Activated T-cell treated with anti-CD3 and anti-CD28 coated beads, Interleukin-2, amount 50 U/mL, for 4 hours (primary cell): ENCODE measurements around the gene CHRNA4. TPM values are rescaled to one million over a fixed set of nuclear protein-coding genes. Genes with fewer than 3 reads are reported as not detected.
"Not testable (repeated sequence)": the region's sequence is repeated elsewhere in the genome, so short reads cannot be mapped to it uniquely, and the experiment has no call there.

Experiments
- ATAC-seq, 2 donors: fragments of 200-7000 bp; cut with Tn5 transposase; one replicate each; pipeline ENCODE4 v1.10.0; 2021
- DNase-seq: peaks from one replicate; pipeline ENCODE4 v3.0.0-alpha.2; 2020
- H3K27me3 Mint-ChIP-seq: one replicate; pipeline ENCODE4 v1.8.0; 2021; ENCODE audit warnings: low read depth, mixed read lengths
- H3K36me3 Mint-ChIP-seq: one replicate; pipeline ENCODE4 v1.8.0; 2022; ENCODE audit warnings: mixed read lengths; ENCODE audit not compliant: insufficient read depth
- H3K4me1 Mint-ChIP-seq: one replicate; pipeline ENCODE4 v1.8.0; 2021; ENCODE audit warnings: low read depth, mixed read lengths
- H3K4me3 Mint-ChIP-seq: one replicate; pipeline ENCODE4 v1.8.0; 2021; ENCODE audit warnings: mild to moderate bottlenecking, moderate library complexity, mixed read lengths
- H3K9me3 Mint-ChIP-seq: one replicate; pipeline ENCODE4 v1.8.0; 2021; ENCODE audit warnings: mixed read lengths
- total RNA-seq, 3 donors: library from RNA; stranded (reverse); gene quantifications; one replicate each; pipeline ENCODE4 v1.2.1, GENCODE V29; 2021

The CHRNA4 gene
- total RNA-seq, 3 donors from 2014 or later = not detected

- Mint-ChIP-seq H3K36me3 (no peaks in the 10 kb centered on the region), H3K4me3 (no peak overlapping the region)
- no peak for ATAC-seq
Observed at GRCh38 chr20:63307538-63308217, 53.5 kb downstream of the CHRNA4 start.

GRCh38 chr20:63306673-63307537 is 54.2 kb downstream of the CHRNA4 start:
- Mint-ChIP-seq H3K27me3 (peaks cover 11% of the 10 kb centered on the region), H3K36me3 (no peaks in the 10 kb centered on the region), H3K9me3 (peaks cover 6% of the 10 kb centered on the region), H3K4me1 (no peaks in the 10 kb centered on the region), H3K4me3 (no peak overlapping the region)
- DNase-seq (no peak), ATAC-seq (no peak)

More at GRCh38 chr20:63307538-63308217, 53.5 kb downstream of the CHRNA4 start:
- H3K4me1 Mint-ChIP-seq = no peaks in the 10 kb centered on the region
- DNase-seq = no peak
- peaks cover 9% of the 10 kb centered on the region for H3K27me3 Mint-ChIP-seq
- peaks cover 2% of the 10 kb centered on the region for H3K9me3 Mint-ChIP-seq

- not testable (repeated sequence) for DNase-seq, H3K4me1 Mint-ChIP-seq, ATAC-seq, H3K4me3 Mint-ChIP-seq, H3K36me3 Mint-ChIP-seq
- peaks cover 12% of the 10 kb centered on the region for H3K9me3 Mint-ChIP-seq
- peaks cover 11% of the 10 kb centered on the region for H3K27me3 Mint-ChIP-seq
Observed at GRCh38 chr20:63305933-63306672, 55.0 kb downstream of the CHRNA4 start.

GRCh38 chr20:63305393-63305792 is 55.8 kb downstream of the CHRNA4 start:
- DNase-seq (no peak), ATAC-seq (no peak)
- H3K9me3 Mint-ChIP-seq = peaks cover 12% of the 10 kb centered on the region
- H3K4me3 Mint-ChIP-seq = no peak overlapping the region
- H3K27me3 Mint-ChIP-seq = peaks cover 12% of the 10 kb centered on the region
- no peaks in the 10 kb centered on the region for H3K4me1 Mint-ChIP-seq
- no peaks in the 10 kb centered on the region for H3K36me3 Mint-ChIP-seq

- H3K4me1 Mint-ChIP-seq = peaks cover 1% of the 10 kb centered on the region
- H3K4me3 Mint-ChIP-seq = no peak overlapping the region
- ATAC-seq (no peak), DNase-seq (no peak)
- no peaks in the 10 kb centered on the region for H3K36me3 Mint-ChIP-seq
- peaks cover 12% of the 10 kb centered on the region for H3K9me3 Mint-ChIP-seq
- peaks cover 15% of the 10 kb centered on the region for H3K27me3 Mint-ChIP-seq
Observed at GRCh38 chr20:63303095-63303666, 58.0 kb downstream of the CHRNA4 start.

GRCh38 chr20:63301671-63302070 is 59.5 kb downstream of the CHRNA4 start:
- H3K36me3 Mint-ChIP-seq = no peaks in the 10 kb centered on the region
- peaks cover 18% of the 10 kb centered on the region for H3K27me3 Mint-ChIP-seq
- H3K9me3 Mint-ChIP-seq = peaks cover 12% of the 10 kb centered on the region
- DNase-seq = no peak
- ATAC-seq = no peak
- H3K4me3 Mint-ChIP-seq = no peak overlapping the region
- H3K4me1 Mint-ChIP-seq = peaks cover 1% of the 10 kb centered on the region

GRCh38 chr20:63298731-63299312 is 62.3 kb downstream of the CHRNA4 start:
- Mint-ChIP-seq H3K4me1 (peaks cover 8% of the 10 kb centered on the region), H3K4me3 (no peak overlapping the region), H3K27me3 (peaks cover 20% of the 10 kb centered on the region)

GRCh38 chr20:63297796-63298572 is 63.2 kb downstream of the CHRNA4 start:
- Mint-ChIP-seq H3K27me3 (peaks cover 20% of the 10 kb centered on the region), H3K9me3 (peaks cover 12% of the 10 kb centered on the region), H3K4me3 (no peak overlapping the region), H3K36me3 (no peaks in the 10 kb centered on the region), H3K4me1 (peaks cover 8% of the 10 kb centered on the region)
- DNase-seq (no peak), ATAC-seq (no peak)

More at GRCh38 chr20:63298731-63299312, 62.3 kb downstream of the CHRNA4 start:
- Mint-ChIP-seq H3K9me3 (peaks cover 12% of the 10 kb centered on the region), H3K36me3 (no peaks in the 10 kb centered on the region)
- ATAC-seq (no peak), DNase-seq (no peak)

GRCh38 chr20:63297371-63297781 is 63.8 kb downstream of the CHRNA4 start:
- H3K4me3 Mint-ChIP-seq = no peak overlapping the region
- H3K36me3 Mint-ChIP-seq = no peaks in the 10 kb centered on the region

GRCh38 chr20:63296531-63297299 is 64.4 kb downstream of the CHRNA4 start:
- peaks cover 8% of the 10 kb centered on the region for H3K4me1 Mint-ChIP-seq
- no peak overlapping the region for H3K4me3 Mint-ChIP-seq
- H3K9me3 Mint-ChIP-seq = peaks cover 4% of the 10 kb centered on the region
- DNase-seq (no peak), ATAC-seq (no peak)
- peaks cover 15% of the 10 kb centered on the region for H3K27me3 Mint-ChIP-seq
- H3K36me3 Mint-ChIP-seq = no peaks in the 10 kb centered on the region

More at GRCh38 chr20:63297371-63297781, 63.8 kb downstream of the CHRNA4 start:
- DNase-seq (no peak), ATAC-seq (no peak)
- Mint-ChIP-seq H3K9me3 (peaks cover 8% of the 10 kb centered on the region), H3K4me1 (peaks cover 8% of the 10 kb centered on the region), H3K27me3 (peaks cover 15% of the 10 kb centered on the region)

GRCh38 chr20:63295846-63296245 is 65.3 kb downstream of the CHRNA4 start:
- Mint-ChIP-seq H3K4me3 (no peak overlapping the region), H3K9me3 (no peaks in the 10 kb centered on the region), H3K36me3 (no peaks in the 10 kb centered on the region), H3K4me1 (peaks cover 8% of the 10 kb centered on the region), H3K27me3 (peaks cover 14% of the 10 kb centered on the region)
- ATAC-seq (peak; percentile 15 to 23), DNase-seq (no peak)

- Mint-ChIP-seq H3K27me3 (peaks cover 12% of the 10 kb centered on the region), H3K36me3 (no peaks in the 10 kb centered on the region), H3K4me1 (peaks cover 8% of the 10 kb centered on the region), H3K4me3 (no peak overlapping the region), H3K9me3 (no peaks in the 10 kb centered on the region)
- peak; percentile 38 to 39 for ATAC-seq
- DNase-seq = no peak
Observed at GRCh38 chr20:63295422-63295821, 65.7 kb downstream of the CHRNA4 start.
